ENCODE data around the gene HSBP1L1. TPM values are rescaled to one million over a fixed set of nuclear protein-coding genes. Genes with fewer than 3 reads are reported as not detected.

The HSBP1L1 gene
- total and polyA plus RNA-seq, 2 of the 8 experiments (the other 6 are each of a cell fraction or from before 2014, with no cell fraction given): 1.0 to 1.3 TPM

DNA sequence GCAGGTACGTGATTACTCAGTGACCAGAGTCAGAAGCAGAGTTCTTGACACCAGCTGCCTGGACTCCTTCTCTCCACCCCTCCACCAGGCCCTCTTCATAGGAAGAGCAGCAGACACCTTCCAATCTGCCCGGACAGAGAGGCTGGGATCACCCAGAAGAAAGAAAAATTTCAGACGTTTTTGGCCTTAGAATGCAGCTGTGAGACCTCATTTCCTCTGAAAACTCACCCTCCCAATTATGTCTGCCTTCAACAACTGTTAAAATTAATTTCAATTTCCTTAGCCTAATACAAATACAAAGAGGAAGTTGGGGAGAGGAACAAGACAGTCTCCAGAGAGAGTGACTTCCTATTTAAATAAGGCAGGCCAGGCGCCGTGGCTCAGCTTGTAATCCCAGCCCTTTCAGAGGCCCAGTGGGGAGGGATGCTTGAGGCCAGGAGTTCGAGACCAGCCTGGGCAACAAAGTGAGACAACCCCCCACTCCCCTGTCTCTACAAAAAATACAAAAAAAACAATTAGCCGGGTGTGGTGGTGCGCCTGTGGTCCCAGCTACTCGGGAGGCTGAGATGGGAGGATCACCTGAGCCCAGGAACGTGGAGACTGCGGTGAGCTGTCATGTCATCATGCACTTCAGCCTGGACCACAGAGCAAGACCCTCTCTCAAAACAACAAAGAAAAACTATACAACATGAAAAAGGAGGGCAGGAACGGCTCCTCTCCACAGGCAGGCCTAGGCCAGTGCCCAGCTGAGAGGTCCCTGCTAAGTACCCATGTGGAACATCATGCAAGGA is 14.6 kb upstream of the HSBP1L1 start:
- H3K79me2 ChIP-seq (ENCODE audit: control insufficient read depth in 1 of 2, insufficient read depth in 2 of 2, low read length in 2 of 2): peaks cover 0 to 6% of the 10 kb centered on the region in 2 experiments; a peak in 1 of 4 replicates
- POLR2A ChIA-PET (ENCODE audit: partially characterized antibody): interaction anchor here (1.0 to 2.0 kb wide), 3 partner anchors 10 to 18 kb away, joined by 3 to 8 read pairs (median 5); no protein-coding TSS in a partner anchor

More for the DNA sequence above, 14.6 kb upstream of the HSBP1L1 start:
- CTCF ChIA-PET (ENCODE audit: partially characterized antibody): interaction anchor here (0.6 to 3.1 kb wide), 3 partner anchors 12 to 191 kb away, joined by 3 to 15 read pairs (median 4); no protein-coding TSS in a partner anchor
- Histone ChIP-seq H3K18ac (ENCODE audit: extremely low read depth, low read length) (no peak overlapping the region), H3K56ac (replicated peaks; ENCODE audit: insufficient read length, low read depth, low read length) (no peak overlapping the region), H2BK20ac (ENCODE audit: low read length) (no peak overlapping the region), H3K27ac (ENCODE audit: low read depth, low read length) (no peak overlapping the region), H4K5ac (ENCODE audit: insufficient read length, low read depth, low read length) (no peak overlapping the region), H2BK120ac (replicated peaks; ENCODE audit: low read depth, low read length) (no peak overlapping the region), H3K4me3 (ENCODE audit: extremely low read depth in 1 of 4, insufficient read depth in 2 of 4, low read depth in 3 of 4, low read length in 4 of 4) (peak overlapping the region in 1 of 4 experiments; percentile 84; a peak in 4 of 8 replicates), H3K14ac (ENCODE audit: insufficient read length) (no peak overlapping the region), H3K79me1 (ENCODE audit: low read depth, low read length) (peaks cover 3% of the 10 kb centered on the region; the same call in 1 of the 2 replicates), H2BK15ac (ENCODE audit: low read length) (no peak overlapping the region), H3K23me2 (ENCODE audit: low read depth, low read length) (peaks cover 14% of the 10 kb centered on the region; the same call in 1 of the 2 replicates), H2BK5ac (ENCODE audit: low read depth, low read length) (no peak overlapping the region), H2BK12ac (ENCODE audit: low read depth, low read length) (no peak overlapping the region), H3K23ac (ENCODE audit: insufficient read length) (no peak overlapping the region), H4K91ac (replicated peaks; ENCODE audit: insufficient read length, low read length) (no peak overlapping the region), H3K9ac (replicated peaks in 1 of 4; ENCODE audit: extremely low read depth in 1 of 4, low read depth in 3 of 4, low read length in 3 of 4) (no peak overlapping the region), H3K36me3 (ENCODE audit: control insufficient read depth in 2 of 4, insufficient read depth in 4 of 4, low read length in 3 of 4) (no peaks in the 10 kb centered on the region), H4K8ac (ENCODE audit: extremely low read depth, insufficient read depth, low read length) (no peak overlapping the region), H3K9me3 (ENCODE audit: insufficient read depth in 2 of 2, low read depth in 1 of 2, low read length in 1 of 2) (no peaks in the 10 kb centered on the region), H3K4me1 (replicated peaks in 1 of 4; ENCODE audit: control insufficient read depth in 3 of 4, insufficient read depth in 4 of 4, low read length in 3 of 4) (peaks cover 1 to 12% (median 8%) of the 10 kb centered on the region in 4 experiments), H3K27me3 (replicated peaks in 1 of 4; ENCODE audit: control insufficient read depth in 3 of 4, extremely low read depth in 1 of 4, insufficient read depth in 3 of 4, low read length in 3 of 4) (peaks cover 10 to 41% (median 35%) of the 10 kb centered on the region in 4 experiments), H4K20me1 (replicated peaks in 1 of 2; ENCODE audit: control insufficient read depth in 1 of 2, insufficient read depth in 2 of 2, low read length in 2 of 2) (peaks cover 4 to 13% of the 10 kb centered on the region in 2 experiments), H2AK5ac (ENCODE audit: low read depth, low read length) (no peak overlapping the region), H2AFZ (ENCODE audit: low read length) (no peak overlapping the region), H3K4me2 (ENCODE audit: insufficient read depth in 1 of 2, low read depth in 2 of 2, low read length in 2 of 2) (peak overlapping the region; percentile 58 to 77), H3K4ac (replicated peaks; ENCODE audit: insufficient read length, low read depth, low read length) (no peak overlapping the region)
- DNase-seq (ENCODE audit: low read depth in 1 of 2, low spot score in 2 of 2) (no peak), FAIRE-seq (no peak)
- WGBS, 2 experiments (ENCODE audit: extremely low coverage in 1 of 2, insufficient coverage in 1 of 2, insufficient read length in 1 of 2, insufficient replicate concordance in 2 of 2, low coverage in 1 of 2, low lambda C conversion rate in 2 of 2, missing lambda C conversion rate in 1 of 2): 85% methylated on average over 12 of the region's 12 CpGs; no CpG with 5 or more reads in 1 of the 2 experiments
